GM23338 (cell line): ENCODE results near the gene CARMIL1.

Experiments used
- EZH2 ChIP-seq: fragments of 200-600 bp; sonication (generic); IDR thresholded peaks from one replicate; pipeline ENCODE4 v1.8.0; 2017; ENCODE audit warnings: antibody characterized with exemption, mild to moderate bottlenecking, low read depth; ENCODE audit not compliant: unreplicated experiment
- EZH2phosphoT487 ChIP-seq: fragments of 200-600 bp; sonication (generic); IDR thresholded peaks from one replicate; pipeline ENCODE4 v1.8.1; 2018; ENCODE audit warnings: antibody characterized with exemption; ENCODE audit not compliant: unreplicated experiment
- JUNB ChIP-seq: IDR thresholded peaks from one replicate; pipeline ENCODE4 v1.6.1; 2016; ENCODE audit warnings: antibody characterized with exemption; ENCODE audit not compliant: unreplicated experiment
- POLR2AphosphoS5 ChIP-seq: IDR thresholded peaks from 2 replicates; pipeline ENCODE4 v1.6.1; 2016; ENCODE audit warnings: antibody characterized with exemption, low read depth
- TF ChIP-seq, protein P1 (sequence below), 2 experiments: fragments of 200-600 bp in 1 of 2; sonication (generic) in 1 of 2; conservative IDR thresholded peaks; 2 replicates each; pipeline versions ENCODE4 v1.5.1 to v1.6.1; 2016 to 2017; ENCODE audit warnings: antibody characterized with exemption in 2 of 2, low read depth in 2 of 2, mild to moderate bottlenecking in 2 of 2, moderate library complexity in 1 of 2
- TF ChIP-seq, protein P2 (sequence below): IDR thresholded peaks from one replicate; pipeline ENCODE4 v1.6.1; 2018; ENCODE audit warnings: antibody characterized with exemption; ENCODE audit not compliant: unreplicated experiment

DNA sequence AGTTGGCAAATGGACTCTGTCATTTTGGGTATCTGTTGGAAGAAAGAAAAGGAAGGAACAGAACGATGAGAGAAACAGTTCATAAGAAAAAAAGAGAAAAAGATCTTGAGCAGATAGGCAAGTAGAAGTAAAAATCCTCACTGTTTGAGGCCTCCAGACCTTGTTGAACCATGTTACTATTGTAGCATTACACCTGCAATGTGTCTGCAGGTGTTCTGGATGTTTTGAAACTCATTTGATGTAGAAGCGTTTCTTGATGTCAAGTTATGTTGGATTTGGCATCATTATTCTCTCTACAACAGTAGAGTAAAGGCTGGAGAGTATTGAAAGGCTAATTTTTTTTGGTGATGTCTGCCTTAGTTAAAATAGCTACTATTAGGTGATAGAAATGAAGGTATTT, 108.7 kb downstream of the CARMIL1 start:
- TF ChIP-seq, protein P1, sequence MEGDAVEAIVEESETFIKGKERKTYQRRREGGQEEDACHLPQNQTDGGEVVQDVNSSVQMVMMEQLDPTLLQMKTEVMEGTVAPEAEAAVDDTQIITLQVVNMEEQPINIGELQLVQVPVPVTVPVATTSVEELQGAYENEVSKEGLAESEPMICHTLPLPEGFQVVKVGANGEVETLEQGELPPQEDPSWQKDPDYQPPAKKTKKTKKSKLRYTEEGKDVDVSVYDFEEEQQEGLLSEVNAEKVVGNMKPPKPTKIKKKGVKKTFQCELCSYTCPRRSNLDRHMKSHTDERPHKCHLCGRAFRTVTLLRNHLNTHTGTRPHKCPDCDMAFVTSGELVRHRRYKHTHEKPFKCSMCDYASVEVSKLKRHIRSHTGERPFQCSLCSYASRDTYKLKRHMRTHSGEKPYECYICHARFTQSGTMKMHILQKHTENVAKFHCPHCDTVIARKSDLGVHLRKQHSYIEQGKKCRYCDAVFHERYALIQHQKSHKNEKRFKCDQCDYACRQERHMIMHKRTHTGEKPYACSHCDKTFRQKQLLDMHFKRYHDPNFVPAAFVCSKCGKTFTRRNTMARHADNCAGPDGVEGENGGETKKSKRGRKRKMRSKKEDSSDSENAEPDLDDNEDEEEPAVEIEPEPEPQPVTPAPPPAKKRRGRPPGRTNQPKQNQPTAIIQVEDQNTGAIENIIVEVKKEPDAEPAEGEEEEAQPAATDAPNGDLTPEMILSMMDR (conservative IDR thresholded peaks at IDR 0.05; ENCODE audit: low read depth in 2 of 2) = no peak
- TF ChIP-seq POLR2AphosphoS5 = no peak
- TF ChIP-seq EZH2 = no peak
- no peak for TF ChIP-seq JUNB
- TF ChIP-seq, protein P2, sequence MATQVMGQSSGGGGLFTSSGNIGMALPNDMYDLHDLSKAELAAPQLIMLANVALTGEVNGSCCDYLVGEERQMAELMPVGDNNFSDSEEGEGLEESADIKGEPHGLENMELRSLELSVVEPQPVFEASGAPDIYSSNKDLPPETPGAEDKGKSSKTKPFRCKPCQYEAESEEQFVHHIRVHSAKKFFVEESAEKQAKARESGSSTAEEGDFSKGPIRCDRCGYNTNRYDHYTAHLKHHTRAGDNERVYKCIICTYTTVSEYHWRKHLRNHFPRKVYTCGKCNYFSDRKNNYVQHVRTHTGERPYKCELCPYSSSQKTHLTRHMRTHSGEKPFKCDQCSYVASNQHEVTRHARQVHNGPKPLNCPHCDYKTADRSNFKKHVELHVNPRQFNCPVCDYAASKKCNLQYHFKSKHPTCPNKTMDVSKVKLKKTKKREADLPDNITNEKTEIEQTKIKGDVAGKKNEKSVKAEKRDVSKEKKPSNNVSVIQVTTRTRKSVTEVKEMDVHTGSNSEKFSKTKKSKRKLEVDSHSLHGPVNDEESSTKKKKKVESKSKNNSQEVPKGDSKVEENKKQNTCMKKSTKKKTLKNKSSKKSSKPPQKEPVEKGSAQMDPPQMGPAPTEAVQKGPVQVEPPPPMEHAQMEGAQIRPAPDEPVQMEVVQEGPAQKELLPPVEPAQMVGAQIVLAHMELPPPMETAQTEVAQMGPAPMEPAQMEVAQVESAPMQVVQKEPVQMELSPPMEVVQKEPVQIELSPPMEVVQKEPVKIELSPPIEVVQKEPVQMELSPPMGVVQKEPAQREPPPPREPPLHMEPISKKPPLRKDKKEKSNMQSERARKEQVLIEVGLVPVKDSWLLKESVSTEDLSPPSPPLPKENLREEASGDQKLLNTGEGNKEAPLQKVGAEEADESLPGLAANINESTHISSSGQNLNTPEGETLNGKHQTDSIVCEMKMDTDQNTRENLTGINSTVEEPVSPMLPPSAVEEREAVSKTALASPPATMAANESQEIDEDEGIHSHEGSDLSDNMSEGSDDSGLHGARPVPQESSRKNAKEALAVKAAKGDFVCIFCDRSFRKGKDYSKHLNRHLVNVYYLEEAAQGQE = no peak
- TF ChIP-seq EZH2phosphoT487 = no peak
